ENCODE results near the gene DDX42. TPM values are rescaled to one million over a fixed set of nuclear protein-coding genes. Genes with fewer than 3 reads are reported as not detected.

DDX42 gene
- polyA plus RNA-seq, 12 donors: 80.5 to 177 (median 109) TPM; not detected in 1

GRCh38 chr17:63819585-63820537 lies 45.9 kb downstream of the DDX42 start:
- DNase-seq: no peak

- no peak for DNase-seq
Observed at GRCh38 chr17:63820963-63821561, 47.1 kb downstream of the DDX42 start.

- no peak for DNase-seq
Observed at GRCh38 chr17:63821804-63822203, 47.8 kb downstream of the DDX42 start.

GRCh38 chr17:63822537-63822936 lies 48.6 kb downstream of the DDX42 start:
- no peak for DNase-seq

GRCh38 chr17:63823659-63824331 lies 49.8 kb downstream of the DDX42 start:
- DNase-seq: no peak

GRCh38 chr17:63824362-63824761 lies 50.4 kb downstream of the DDX42 start:
- DNase-seq: no peak

- DNase-seq: no peak
Observed at GRCh38 chr17:63826468-63827001, 52.6 kb downstream of the DDX42 start.

GRCh38 chr17:63827002-63827800 lies 53.2 kb downstream of the DDX42 start, which contains the start of the genes FTSJ3 and PSMC5:
Gene FTSJ3, minus strand, starts transcription at chr17:63827663. Its CDS starts 761 bp downstream, at chr17:63826902.
Gene PSMC5, plus strand, starts transcription at chr17:63827431. Its CDS starts 60 bp downstream, at chr17:63827491.
- peak; percentile 98 for DNase-seq

GRCh38 chr17:63827801-63828221 lies 53.8 kb downstream of the DDX42 start:
- no peak for DNase-seq

- DNase-seq: no peak
Observed at GRCh38 chr17:63828936-63829335, 55.0 kb downstream of the DDX42 start.

- DNase-seq: no peak
Observed at GRCh38 chr17:63830278-63830677, 56.3 kb downstream of the DDX42 start.

- DNase-seq: no peak
Observed at GRCh38 chr17:63830904-63831491, 57.0 kb downstream of the DDX42 start.

GRCh38 chr17:63831505-63831904 lies 57.5 kb downstream of the DDX42 start:
- no peak for DNase-seq

- DNase-seq: no peak
Observed at GRCh38 chr17:63832014-63832413, 58.0 kb downstream of the DDX42 start.

GRCh38 chr17:63832455-63832854 lies 58.5 kb downstream of the DDX42 start:
- no peak for DNase-seq

GRCh38 chr17:63833026-63833740 lies 59.2 kb downstream of the DDX42 start:
- no peak for DNase-seq

- no peak for DNase-seq
Observed at GRCh38 chr17:63833741-63834373, 59.9 kb downstream of the DDX42 start.

GRCh38 chr17:63834431-63835166 lies 60.6 kb downstream of the DDX42 start:
- DNase-seq: no peak

Measured in muscle of arm (tissue), 12 donors.